GM19035 (cell line): ENCODE results near the gene NNT.
"Not testable (repeated sequence)": the region's sequence is repeated elsewhere in the genome, so short reads cannot be mapped to it uniquely, and the experiment has no call there.

Experiments used
- ATAC-seq: cut with Tn5 transposase; IDR thresholded peaks from one replicate; pipeline ENCODE4 v1.9.1; 2021; ENCODE audit not compliant: unreplicated experiment

The NNT gene

GRCh38 chr5:43663916-43664315 lies 60.9 kb downstream of the NNT start:
- ATAC-seq, result no peak

DNA sequence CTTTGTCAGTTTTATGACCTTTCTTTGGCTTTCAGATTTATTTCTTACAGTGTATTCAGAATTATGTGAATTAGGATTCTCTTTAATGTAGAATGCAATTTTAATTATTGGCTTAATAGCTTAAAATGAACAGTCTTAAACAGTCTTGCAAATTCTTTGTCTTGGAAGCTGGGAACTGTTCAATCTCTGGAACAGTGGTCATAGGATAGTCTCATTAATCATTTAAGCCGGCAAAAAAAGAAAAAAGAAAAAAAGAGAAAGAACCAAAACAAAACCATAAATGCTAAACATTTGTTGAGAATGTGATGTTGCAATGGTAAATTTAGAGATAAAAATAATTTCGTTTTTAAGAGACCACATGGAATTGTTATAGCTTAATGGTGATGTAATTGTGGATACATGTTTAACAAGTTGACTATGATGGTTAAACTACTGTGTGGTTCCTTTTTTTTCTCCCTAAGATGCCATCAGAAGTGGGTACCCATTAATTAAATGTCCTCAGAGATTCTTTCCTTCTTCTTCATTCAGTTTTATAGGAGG lies 61.6 kb downstream of the NNT start:
- no peak for ATAC-seq

- ATAC-seq, result not testable (repeated sequence)
These were observed 62.8 kb downstream of the NNT start for GRCh38 chr5:43665749-43666148.

GRCh38 chr5:43666728-43667127 lies 63.7 kb downstream of the NNT start:
- ATAC-seq, result not testable (repeated sequence)

DNA sequence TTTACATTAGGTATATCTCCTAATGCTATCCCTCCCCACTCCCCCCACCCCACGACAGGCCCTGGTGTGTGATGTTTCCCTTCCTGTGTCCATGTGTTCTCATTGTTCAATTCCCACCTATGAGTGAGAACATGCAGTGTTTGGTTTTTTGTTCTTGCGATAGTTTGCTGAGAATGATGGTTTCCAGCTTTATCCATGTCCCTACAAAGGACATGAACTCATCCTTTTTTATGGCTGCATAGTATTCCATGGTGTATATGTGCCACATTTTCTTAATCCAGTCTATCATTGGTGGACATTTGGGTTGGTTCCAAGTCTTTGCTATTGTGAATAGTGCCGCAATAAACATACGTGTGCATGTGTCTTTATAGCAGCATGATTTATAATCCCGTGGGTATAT lies 64.4 kb downstream of the NNT start:
- ATAC-seq, result not testable (repeated sequence)

DNA sequence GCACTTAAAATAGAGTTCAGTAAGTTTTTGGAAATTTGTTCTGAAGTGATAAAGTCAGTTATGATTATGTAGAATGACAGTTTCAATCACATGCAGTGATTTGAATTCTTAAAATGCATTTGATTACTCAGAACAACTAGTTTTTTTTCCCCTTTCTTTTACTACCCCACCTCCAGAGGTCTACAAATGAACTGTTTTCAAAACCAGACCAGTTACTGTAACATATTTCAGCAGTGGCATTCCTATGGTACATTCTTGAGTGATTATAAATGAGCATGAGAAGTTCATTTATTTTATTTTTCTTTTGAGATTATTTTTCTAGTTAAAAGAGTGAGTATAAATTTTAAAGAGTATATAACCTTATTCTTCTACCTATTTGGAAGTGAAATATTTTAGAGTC lies 71.6 kb downstream of the NNT start:
- ATAC-seq, result no peak

- ATAC-seq, result no peak
These were observed 72.4 kb downstream of the NNT start for GRCh38 chr5:43675357-43675756.

GRCh38 chr5:43676083-43676840 lies 73.3 kb downstream of the NNT start:
- no peak for ATAC-seq

- no peak for ATAC-seq
These were observed 74.3 kb downstream of the NNT start for GRCh38 chr5:43677253-43677652.

DNA sequence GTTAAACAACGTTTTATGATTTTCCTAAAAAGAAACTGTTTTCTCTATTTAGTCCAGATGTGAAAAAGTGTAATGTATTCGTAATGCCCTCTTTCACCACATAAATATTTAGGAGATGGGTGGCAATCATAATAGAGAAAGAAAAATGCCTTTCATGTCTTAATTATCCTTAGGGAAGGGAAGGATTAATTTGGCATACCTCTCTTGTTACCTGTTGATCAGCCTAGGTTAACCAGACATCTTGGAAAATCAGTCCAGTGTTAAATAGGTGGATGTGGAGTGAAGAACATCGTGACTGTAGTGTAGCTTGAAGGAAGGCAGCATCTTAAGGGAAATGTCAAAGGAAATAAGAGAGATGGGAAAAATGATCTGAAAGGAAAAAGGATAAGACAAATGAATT lies 76.2 kb downstream of the NNT start:
- no peak for ATAC-seq

- ATAC-seq, result no peak
These were observed 77.3 kb downstream of the NNT start for GRCh38 chr5:43680286-43680685.

DNA sequence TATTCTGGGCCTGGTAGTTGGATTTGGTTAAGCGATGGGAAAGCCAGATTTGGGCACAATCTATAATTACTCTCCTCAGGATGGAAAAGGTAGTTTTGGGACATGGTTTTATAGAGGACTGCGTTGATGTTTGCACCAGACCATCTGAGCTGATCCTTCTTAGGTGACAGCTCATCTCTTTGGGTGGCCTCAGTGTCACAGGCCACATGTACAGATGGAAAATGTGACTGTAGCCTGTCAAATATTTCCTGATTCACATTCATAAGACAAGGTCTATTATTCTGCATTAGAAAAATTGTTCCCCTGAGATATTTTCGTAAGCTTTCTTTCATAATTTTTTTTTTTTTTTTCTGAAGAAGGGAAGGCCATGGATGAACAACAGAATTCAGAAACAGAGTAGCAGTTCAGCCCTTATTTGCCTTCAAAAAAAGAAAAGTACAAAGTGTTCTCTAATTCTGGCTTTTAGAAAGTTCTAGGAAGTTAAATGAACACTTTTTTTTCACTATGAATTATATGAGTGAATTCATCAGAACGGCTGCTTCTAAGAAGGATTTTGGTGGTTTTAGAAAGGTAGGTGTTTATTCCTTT lies 81.0 kb downstream of the NNT start:
- no peak for ATAC-seq

GRCh38 chr5:43685252-43685950 lies 82.4 kb downstream of the NNT start:
- ATAC-seq, result no peak

DNA sequence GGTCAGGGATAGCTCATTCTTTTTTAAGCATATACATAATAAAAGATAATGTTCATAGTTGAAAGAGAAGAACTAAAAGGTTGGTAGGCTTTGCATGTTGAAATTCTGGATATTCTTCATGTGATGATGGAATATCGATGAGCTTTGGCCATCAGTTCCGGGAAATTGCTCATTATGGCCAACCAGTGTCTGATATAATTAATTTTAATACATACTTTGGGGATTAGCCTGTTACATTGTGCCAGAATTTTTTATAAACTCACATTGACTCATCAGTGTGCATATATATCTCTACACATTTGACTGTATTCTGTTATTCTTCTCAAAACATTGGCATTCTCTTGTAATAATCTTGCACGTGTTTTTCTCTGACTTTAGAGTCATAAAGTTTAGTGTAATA lies 84.3 kb downstream of the NNT start:
- ATAC-seq, result no peak

DNA sequence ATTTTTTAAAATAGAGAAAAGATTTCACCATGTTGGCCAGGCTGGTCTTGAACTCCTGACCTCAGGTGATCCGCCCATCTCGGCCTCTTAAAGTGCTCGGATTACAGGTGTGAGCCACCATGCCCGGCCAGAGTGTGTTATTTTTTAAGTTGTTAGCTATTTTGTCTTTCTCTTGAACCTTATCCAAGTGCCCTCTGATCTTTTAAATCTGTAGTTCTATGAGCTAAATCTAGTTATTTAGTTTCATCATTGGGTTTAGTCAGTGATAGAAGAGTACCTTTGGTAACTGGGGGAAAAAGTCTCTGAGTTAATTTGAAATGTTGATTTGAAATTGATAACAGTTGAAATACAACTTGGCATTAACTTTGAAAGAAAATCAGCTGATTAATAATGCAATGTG lies 88.3 kb downstream of the NNT start:
- ATAC-seq, result no peak

GRCh38 chr5:43691893-43692292 lies 88.9 kb downstream of the NNT start:
- no peak for ATAC-seq

- ATAC-seq, result no peak
These were observed 90.4 kb downstream of the NNT start for GRCh38 chr5:43693411-43693810.

- ATAC-seq, result no peak
These were observed 91.0 kb downstream of the NNT start for GRCh38 chr5:43694027-43694426.

- ATAC-seq, result not testable (repeated sequence)
These were observed 93.5 kb downstream of the NNT start for GRCh38 chr5:43696444-43696843.

DNA sequence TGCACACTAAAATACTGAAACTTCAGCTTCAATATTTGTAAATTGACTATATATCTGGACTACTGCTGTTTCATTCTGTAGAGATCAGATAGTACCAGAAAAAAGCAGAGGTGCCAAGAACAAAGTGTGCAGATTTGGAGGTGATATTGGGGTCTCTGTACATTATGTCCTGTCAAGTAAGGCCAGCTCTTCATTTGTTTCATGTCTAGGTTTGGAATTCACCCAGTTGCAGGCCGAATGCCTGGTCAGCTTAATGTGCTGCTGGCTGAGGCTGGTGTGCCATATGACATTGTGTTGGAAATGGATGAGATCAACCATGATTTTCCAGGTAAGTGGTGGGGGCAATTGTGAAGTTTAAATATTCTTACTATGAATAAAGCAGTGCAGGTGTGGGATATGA lies 96.9 kb downstream of the NNT start:
- ATAC-seq, result no peak

GRCh38 chr5:43700601-43701000 lies 97.6 kb downstream of the NNT start:
- no peak for ATAC-seq

- no peak for ATAC-seq
These were observed 98.2 kb downstream of the NNT start for GRCh38 chr5:43701227-43701626.
